HG02623 (cell line): ENCODE results near the gene PRPF6.

Experiments used
- ATAC-seq: cut with Tn5 transposase; IDR thresholded peaks from one replicate; pipeline ENCODE4 v1.9.1; 2021; ENCODE audit warnings: moderate library complexity; ENCODE audit not compliant: unreplicated experiment

Gene PRPF6

DNA sequence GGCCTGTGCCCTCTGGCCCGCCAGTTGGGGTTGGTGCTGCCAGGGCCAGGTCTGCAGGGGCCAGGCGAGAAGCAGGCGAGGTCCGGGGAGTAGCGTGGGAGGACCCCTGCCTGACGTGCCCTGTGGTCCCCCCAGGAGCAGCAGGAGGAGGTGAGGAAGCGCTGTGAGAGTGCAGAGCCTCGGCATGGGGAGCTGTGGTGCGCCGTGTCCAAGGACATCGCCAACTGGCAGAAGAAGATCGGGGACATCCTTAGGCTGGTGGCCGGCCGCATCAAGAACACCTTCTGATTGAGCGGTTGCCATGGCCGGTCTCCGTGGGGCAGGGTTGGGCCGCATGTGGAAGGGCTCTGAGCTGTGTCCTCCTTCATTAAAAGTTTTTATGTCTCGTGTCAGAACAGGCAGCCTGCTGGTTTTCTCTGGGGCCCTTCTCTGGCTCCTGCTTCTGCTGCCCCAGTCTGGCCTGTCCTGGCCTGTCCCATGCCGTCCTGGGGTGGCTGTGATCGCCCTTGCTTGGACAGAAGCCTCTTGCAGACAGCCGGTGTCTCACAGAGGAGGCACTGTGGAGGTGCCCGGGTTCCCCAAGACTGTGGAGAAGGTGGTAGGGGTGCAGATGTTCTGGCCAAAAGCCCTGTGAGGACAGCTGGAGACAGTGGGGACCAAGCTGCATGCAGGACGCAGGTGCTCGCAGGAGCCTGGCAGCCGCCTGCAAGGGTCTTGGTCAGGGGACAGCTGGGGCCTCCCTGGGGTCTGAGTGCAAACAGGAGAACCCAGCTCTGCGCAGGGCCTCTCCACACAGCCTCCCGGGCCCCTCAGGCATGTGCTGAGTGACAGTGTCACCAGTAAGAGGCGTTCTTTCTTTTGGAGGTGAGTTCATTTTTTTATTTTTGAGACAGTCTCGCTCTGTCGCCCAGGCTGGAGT, 52.0 kb downstream of the PRPF6 start:
- ATAC-seq = no peak

DNA sequence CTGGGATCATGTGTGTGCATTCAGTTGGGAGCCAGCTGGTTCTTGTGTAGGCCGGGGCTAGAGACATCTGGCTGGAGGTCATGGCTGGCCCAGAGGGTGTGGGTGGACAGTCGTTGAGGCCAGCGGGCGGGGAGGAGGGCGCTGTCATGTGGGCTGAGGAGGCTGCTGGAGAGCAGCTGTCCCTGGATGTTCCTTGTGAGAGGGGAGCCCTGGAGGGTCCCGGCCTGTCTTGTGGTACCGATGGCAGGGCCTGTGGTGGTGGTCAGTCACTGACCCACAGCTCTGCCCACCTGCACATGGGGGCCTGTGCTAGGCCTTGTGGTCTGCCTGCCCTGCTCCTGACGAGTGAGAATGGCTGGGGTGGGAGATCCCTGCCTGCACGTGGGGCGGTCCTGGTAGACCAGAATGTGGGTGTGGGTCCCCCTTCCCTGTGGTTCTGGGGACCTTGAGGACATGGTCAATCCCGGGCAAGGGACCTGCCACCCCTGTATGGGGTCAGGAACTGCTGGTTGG, 53.1 kb downstream of the PRPF6 start:
- no peak for ATAC-seq

DNA sequence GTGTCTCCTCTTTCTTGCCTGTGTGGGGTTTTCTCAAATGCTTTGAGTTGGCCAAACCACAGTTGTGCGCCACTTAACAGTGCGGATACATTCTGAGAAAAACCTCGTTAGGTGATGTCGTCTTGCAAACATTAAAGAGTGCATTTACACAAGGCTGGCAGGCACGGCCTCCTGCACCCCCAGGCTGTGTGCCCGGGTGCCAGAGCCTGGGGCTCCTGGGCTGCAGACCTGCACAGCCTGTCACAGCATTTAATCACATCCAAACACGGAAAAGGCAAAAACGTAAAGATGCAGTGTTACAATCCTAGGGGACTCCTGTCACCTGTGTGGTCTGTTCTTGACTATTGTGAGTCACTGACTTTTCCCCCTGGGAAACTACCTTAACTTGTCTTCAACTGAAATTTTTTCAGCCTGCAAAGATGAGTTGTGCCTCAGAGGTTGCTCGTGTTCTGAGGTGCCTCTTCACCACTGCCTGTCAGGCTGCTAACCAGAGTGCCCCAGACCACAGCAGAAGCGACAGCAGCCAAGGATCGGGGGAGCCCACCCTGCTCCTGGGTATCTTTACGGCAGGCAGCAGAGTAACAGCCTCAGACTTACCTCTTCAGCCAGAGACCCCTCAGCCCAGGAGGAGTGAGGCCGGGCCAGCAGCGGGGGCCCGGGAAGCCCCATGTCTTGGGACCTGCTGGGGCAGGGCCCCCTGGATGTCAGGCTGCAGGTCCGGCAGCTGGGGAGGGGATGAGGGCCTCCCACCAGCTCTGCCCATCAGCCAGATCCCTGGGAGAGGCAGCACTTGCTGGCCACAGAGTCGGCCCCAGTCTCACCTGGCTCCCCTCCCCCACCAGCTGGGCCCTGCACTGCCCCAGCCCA, 54.4 kb downstream of the PRPF6 start:
- ATAC-seq = no peak

DNA sequence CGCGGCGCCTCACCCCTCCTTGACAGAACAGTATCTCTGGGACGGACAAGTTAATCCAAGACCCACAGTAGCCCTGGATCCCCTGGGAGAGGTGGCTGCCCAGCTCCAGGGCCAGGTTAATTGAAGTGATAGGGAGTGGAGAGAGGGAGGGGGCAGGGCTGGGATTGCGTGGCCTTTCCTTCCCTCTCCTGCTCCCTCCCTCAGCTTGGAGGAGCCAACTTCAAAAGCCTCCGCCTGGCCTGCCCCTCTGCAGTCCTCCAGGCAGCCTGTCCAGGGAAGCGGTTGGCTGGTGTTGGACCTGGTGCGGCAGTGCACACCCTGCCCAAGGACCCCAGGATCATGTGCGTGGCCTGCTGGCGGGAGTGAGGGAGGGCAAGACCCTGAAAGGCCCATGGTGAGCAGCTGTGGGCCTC, 55.0 kb downstream of the PRPF6 start, which contains the start of gene C20orf204:
C20orf204 (plus strand) TSS at position 250 of the 413 bp plus-strand sequence; CDS start at position 392, 142 bp downstream.
- no peak for ATAC-seq

DNA sequence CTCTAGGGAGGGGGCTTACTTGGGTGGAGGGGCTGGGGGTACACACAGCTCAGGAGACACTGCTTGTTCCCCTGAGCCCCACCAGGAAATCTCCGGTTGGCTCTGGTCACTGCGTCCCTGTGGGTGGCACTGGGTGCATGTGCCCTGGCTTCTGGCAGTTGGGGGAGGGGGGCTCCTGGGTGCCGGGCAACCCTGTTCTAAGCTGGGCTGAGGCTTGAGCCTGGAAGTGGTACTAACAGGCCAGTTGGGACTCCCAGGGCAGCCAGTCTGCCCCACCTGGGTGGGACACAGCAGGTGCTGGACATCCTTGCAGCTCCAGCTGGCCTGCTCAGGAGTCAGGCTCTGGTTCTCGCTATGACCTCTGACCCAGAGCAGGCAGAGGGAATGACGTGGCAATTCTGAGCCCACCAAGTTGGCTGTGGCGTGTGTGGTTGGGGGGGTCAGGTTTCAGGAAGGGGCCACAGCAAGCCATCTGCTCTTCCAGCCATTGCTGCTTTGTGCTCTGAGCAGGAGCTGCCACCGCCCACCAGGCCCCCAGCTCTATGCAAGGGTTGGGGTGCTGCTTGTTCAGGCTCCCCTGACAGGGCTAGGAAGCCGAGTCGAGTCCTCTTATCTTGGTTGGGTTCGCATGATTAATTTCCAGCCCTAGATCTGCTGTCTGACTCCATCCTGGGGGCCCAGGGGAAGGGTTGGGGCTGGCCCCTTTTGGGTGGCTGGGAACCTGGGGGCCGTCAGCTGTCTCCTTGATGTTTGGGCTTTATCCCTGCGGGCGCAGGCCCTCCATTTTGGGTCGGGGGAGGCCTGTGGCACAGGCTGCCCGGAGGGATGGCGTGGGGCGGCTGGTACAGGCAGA, 55.6 kb downstream of the PRPF6 start:
- ATAC-seq = no peak

DNA sequence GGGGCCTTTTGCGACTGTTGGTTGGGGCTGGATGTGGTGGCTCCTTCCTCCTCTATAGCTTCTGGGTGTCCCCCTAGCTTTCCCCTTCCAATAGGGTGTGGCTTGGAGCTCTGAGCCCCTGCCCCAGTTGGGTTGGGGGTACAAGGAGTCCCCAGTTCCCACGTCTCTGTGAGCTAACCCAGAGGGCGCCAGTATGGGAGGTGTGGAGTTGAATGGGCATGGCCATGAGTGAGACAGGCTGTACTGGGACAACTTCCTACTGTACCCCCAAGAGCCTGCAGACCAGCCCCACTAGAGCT, 56.2 kb downstream of the PRPF6 start:
- ATAC-seq = no peak

DNA sequence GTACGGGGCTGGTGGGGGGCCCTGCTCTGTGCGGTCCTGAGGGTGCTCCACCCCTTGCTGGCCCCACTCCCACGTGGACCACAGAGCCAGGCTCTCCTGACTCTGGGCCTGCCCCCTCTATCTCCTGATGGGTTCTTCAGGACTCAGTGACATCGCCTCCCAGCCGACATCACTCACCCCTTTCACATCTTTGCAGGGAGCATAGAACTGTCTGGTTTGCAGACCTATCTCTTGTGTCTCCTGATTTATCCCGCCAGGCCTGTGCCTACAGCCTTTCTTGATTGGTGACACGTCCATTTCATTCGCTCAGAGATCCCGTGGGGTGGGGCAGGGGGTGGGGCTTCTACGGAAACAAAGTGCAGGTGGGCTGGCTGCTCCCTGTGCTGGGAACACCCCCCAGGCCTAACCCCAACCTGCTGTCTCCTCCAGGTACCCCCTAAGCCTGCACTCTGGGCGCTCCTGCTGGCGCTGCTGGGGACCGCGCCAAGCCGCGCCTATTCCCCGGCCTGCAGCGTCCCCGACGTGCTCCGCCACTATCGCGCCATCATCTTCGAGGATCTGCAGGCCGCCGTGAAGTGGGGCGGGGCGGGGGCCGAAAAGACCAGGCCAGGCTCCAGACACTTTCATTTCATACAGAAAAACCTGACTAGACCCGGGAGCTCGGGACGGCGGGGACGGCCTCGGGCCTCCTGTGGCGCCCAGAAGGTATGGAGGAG, 56.7 kb downstream of the PRPF6 start:
- ATAC-seq = no peak

DNA sequence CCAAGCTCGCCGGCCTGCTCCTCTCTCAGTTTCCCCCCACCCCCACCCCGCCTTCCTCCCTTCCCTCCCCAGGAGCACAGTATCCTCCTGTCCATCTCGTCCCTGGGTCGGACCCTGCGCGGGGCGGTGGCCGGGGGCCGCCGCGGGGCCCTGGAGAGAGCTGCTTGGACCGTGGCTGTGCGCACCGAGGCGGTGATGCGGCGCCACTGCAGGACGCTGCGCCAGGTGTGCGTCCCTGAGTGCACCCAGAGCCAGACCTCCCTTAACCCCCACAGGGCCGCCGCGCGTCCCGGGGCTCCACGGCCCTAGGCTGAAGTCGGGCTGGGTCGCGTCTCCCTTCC, 57.3 kb downstream of the PRPF6 start:
- peak; percentile 11 for ATAC-seq

DNA sequence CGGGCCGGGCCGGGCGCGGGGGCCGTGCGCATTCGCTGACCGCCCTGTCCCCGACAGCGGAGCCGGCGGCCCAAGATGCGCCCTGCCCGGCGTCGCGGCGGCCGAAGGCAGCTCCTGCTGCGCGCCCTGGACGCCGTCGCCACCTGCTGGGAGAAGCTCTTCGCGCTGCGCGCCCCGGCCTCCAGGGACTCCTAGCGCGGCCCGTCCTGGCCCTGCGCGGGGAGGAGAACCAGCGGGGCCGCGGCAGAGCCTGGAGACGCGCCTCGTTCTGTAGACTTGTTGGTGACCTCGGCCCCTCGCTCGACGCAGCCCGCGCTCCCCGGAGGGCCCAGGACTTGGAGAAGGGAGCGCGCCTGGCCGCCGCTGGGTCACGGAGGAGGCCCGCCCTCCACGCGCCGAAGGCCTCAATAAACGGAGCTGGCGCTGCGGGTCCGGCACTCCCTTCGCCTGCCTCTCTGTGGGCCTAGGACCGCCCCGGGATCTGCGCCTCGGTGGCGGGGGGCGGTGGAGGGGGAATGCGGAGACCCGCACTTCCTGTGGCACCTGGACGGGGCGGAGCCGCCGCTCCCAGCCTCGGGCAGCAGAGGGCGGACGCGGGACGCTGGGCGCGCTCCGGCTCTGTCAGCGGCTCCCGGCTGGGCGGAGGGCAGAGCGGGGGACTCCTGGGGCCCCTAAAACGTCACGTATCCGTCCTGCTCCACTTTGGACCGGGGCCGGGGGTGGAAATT, 57.8 kb downstream of the PRPF6 start:
- peak; percentile 39 for ATAC-seq

DNA sequence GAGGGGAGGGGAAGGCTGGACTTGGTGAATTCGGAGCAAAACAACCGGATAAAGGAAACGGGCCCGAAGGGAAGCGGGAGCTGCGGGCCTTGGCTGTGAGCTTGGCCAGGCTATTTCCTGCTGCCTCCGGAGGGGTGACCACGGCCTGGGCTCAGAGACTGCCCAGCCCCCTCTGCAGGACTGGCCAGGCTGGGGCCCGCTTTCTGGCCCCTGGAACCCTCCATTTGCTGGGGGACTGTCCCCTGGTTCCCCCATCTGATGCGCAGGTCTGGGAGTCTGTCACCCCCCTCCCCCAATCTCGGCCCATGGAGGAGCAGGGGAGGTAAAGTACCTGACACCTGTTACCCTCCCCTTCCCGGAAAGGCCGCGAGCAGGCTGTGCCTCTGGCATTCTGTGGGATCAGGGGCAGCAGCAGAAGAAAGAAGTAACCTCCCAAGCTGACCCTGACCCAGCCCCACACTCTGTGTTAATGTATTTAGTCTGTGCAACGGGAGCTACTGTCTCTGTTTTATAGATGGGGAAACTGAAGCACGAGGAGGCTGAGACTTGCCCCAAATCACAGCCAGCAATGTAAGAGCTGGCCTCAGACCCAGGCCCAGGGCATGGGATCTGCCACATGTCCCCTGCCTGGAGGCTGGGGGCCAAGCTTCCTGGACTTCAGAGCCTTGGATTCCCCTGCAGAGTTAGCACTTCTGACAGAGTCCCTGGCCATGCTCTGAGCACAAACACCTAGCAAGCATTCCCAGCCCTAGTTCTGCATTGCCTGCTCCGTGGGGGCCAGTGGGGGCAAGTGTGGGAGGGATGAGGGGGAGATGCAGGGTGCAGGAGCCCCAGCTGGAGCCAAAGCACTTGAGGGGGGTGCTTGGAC, 58.6 kb downstream of the PRPF6 start:
- ATAC-seq = no peak

DNA sequence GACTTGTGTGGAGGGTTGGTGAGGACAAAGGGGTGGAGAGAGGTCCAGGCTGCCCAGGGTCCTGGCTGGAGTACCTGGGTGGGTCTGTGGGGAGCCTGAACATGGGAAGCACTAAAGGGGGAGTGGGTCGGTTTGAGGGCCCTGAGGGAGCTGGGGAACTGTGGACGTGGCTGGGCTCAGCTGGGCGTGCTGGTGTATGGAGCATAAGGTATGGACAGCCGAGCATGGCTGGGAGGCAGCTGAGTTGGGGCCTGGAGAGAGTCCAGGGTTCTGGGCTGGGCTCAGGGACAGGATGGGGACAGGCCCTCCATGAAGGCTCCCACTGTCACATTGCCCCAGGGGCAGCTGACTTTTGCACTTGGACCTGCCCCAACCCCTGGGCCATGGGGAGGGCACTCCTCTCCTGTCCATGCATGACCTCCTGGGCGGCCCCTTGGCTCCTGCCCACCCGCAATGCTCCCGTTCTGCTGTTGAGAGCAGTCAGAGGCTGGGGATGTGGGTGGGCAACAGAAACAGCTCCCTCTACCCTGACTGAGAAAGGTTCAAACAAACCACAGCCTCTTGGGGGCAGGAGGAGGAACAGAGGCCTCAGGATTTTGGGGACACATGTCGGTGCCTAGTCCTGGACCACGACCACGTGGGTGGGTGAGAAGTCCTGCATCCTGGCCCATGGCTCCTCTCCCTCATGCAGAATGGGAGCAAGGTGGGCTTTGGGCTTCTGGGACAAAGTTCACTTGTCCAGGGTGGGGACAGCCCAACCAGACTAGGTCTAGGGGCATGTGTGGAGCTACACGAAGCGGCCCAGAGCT, 59.5 kb downstream of the PRPF6 start:
- no peak for ATAC-seq

DNA sequence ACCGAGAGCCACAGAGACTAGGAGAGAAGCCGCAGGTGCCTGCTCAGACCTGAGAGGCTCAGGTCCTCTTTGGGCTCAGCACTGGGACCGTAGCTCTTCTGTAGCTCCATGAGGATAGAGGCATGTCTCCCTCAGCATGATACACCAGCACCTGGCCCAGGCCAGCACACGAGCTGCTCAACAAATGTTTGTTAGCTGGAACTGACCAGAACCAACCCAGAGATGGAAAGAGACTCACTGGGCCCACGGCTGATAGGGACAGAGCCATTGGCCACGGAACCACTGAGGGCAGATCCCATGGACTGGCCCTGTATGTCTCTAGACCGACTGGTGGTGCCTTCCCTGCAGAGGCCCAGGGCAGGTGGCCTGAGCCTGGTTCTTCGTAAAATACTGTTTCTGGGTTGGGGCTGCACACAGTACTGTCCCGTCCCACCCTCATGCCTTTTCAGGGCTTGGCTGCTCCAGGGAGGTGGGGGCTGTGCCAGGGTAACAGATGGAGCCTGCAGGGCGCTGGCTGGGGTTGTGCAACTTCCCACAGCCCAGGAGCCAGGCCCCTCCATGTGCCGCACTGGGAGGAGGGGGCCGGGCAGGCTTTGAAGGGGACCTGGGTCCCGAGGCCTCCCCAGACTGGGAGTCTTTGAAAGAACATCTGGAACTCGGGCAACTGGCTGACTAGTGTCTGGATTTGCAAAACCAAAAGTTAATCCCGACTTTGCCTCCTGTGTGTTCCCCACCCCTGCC, 60.3 kb downstream of the PRPF6 start:
- no peak for ATAC-seq

DNA sequence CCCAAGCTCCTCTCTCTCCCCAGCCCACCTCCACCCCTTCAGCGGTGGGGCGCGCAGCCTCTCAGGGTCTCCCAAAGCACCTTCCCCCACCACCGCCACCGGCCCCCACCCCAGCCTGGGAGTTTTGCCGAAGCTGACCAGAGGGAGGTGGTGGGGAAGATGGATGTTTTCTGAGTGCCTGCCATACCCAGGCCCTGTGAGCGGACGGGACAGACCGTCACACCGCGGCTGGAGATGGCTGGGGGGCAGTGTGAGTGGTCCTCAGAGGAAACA, 60.8 kb downstream of the PRPF6 start:
- ATAC-seq = no peak

DNA sequence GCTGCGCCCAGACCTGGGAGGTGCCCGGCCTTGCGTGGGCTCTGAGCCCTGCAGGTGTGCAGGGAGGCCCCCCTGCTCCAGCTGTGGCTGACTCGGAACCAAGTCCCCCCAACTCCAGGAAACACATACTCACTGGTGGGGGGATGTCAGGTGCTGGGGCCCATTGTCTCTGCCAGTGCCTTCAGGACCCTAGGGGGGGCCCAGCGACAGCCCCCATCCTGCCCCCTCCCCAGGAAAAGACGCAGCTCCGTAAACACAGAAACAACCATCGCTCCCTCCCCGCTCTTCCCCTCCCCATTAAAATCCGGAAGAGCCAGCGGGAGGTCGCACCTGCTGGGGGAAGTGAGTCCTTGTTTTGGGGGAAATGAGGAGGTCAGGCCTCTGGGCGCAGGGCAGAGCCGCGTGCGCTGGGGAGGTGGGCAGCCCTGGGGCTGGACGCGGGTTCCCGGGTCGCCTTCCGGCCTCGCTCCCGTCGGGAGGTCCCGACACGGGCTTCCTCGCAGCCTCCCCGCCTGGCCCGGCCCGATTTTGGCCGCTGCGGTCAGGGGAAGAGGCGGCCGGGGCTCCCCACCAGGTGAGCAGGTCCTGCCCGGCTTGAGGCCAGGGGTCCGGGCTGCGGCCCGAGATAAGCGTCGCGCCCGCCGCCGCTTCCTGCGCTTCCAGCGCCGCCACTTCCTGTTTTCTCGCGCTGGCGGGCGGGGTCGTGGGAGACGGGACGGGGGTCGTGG, 61.3 kb downstream of the PRPF6 start:
- ATAC-seq = no peak

DNA sequence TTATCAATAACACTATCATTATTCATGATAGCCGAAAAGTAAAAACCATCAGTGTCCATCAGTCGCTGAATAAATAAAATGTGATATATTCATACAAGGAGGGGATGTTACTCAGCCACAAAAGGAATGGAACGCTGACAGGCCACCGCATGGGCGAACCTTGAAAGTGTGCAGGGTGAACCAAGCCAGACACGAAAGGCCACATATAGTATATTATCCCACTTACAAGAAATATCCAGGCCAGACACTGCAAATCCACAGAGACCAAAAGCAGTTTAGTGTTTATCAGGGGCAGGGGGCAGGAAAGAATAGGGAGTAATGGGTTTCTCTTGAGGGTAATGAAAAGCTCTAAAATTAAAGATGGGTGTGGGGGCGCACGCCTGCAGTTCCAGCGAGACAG, 62.8 kb downstream of the PRPF6 start:
- no peak for ATAC-seq

DNA sequence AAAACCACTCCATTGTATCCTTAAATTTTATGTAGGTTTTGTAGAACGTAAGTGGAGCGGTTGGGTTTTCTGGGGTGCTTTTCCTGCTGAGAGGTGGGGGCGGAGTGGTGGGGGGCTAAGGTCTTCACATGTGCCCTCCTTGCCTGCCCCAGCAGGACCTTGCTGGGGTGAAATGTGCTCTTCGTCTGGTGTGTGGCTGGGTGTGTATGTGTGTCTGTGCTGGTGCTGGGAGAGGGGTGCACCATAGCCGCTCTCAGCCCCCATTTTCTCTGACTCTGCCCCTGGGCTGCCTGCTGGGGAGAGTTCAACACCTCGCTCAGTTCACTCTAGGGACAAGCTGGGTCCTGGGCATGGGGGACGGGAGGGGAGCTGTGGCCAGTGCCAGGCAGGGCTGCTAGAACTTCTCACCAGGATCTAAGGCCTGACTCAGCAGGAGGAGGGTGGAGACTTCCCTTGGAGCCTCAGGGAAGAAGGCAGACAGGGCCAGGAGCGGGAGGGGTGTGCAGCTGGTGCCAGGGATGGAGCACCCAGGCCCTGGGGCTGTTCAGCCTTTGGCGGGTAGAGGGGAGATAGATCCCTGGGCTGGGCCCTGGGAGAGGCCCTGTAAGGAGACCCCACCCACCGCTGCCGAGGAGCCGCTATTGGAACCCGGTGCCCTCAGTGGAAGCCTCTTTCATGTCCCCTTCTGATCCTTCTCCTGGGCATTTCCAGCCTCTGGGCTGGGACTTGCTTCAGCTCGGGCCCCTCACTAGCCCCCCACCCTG, 63.7 kb downstream of the PRPF6 start:
- no peak for ATAC-seq
